GM23248 (cell line): ENCODE measurements around the gene ACBD7.

Experiments used
- EZH2 ChIP-seq: fragments of 200-600 bp; sonication (generic); IDR thresholded peaks from 2 replicates; pipeline ENCODE4 v1.6.1; 2018; ENCODE audit warnings: antibody characterized with exemption, mild to moderate bottlenecking; ENCODE audit not compliant: insufficient read depth, poor library complexity, severe bottlenecking
- EZH2phosphoT487 ChIP-seq: fragments of 200-600 bp; sonication (generic); IDR thresholded peaks from 2 replicates; pipeline ENCODE4 v1.6.1; 2018; ENCODE audit warnings: antibody characterized with exemption, moderate library complexity, mild to moderate bottlenecking, low read depth; ENCODE audit not compliant: insufficient read depth

DNA sequence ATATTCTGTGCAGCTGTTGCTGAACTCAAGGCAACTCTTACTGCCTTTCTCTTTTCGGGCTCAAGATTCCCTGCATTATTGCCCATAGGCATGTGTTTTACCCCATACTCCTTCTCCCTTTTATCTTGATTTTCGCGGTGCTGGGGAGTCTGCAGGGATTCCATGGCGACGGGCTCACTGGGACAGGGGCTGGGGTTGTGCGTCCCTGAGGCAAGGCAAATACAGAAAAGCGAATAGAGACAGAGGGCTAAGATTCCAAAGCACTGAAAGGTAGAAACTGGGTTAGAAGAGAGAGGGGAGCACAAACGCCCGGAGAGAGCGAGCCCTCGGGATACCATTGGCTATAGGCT, 8.1 kb upstream of the ACBD7 start:
- TF ChIP-seq EZH2phosphoT487, result no peak
- TF ChIP-seq EZH2, result no peak
